ENCODE results near the gene MICAL2. TPM values are rescaled to one million over a fixed set of nuclear protein-coding genes. Genes with fewer than 3 reads are reported as not detected.

MICAL2 gene
- total and polyA plus RNA-seq, 2 donors (not counting 3 experiments of a cell fraction or from before 2014, with no cell fraction given): 67.6 to 200 TPM

GRCh38 chr11:12098601-12099000 lies 11.8 kb upstream of the MICAL2 start:
- dilution Hi-C loops (cut with MboI; ENCODE audit: extremely low pct_ligation_motif_present, low sequenced_read_pairs) (no loop called here), intact Hi-C loops (cut with micrococcal nuclease) (no loop called here)
- ChIA-PET CTCF (interaction anchor here (0.7 to 1.6 kb wide), 8 partner anchors 9 to 137 kb away, joined by 3 to 9 read pairs (median 4); partner anchors contain the start of gene MICAL2), POLR2A (no interaction called here)
- Histone ChIP-seq H3K9me1 (replicated peaks; ENCODE audit: control insufficient read depth, extremely low read depth, insufficient read depth, low read length) (no peaks in the 10 kb centered on the region), H2AFZ (ENCODE audit: low read depth, low read length) (no peak overlapping the region), H3K9me3 (replicated peaks; ENCODE audit: control insufficient read depth, insufficient read depth, low read length) (no peaks in the 10 kb centered on the region), H4K20me1 (replicated peaks; ENCODE audit: control insufficient read depth, extremely low read depth, insufficient read depth, low read length) (no peaks in the 10 kb centered on the region), H3K4me1 (ENCODE audit: control insufficient read depth, extremely low read depth, insufficient read depth, low read length) (peaks cover 14% of the 10 kb centered on the region), H3K36me3 (ENCODE audit: control insufficient read depth in 2 of 2, extremely low read depth in 1 of 2, insufficient read depth in 2 of 2, low read length in 2 of 2) (no peaks in the 10 kb centered on the region), H3K9ac (replicated peaks; ENCODE audit: extremely low read depth, insufficient read depth, low read length) (no peak overlapping the region), H3K27me3 (ENCODE audit: control insufficient read depth in 2 of 2, insufficient read depth in 2 of 2, low read length in 2 of 2) (no peaks in the 10 kb centered on the region), H3K4me3 (replicated peaks in 1 of 3; ENCODE audit: insufficient read depth in 1 of 3, low read depth in 1 of 3, low read length in 3 of 3) (no peak overlapping the region), H3K4me2 (ENCODE audit: insufficient read depth, low read length) (no peak overlapping the region), H3K79me2 (ENCODE audit: control insufficient read depth, insufficient read depth, low read length) (no peaks in the 10 kb centered on the region), H3K27ac (ENCODE audit: insufficient read depth, low read depth, low read length) (no peak overlapping the region)
- DNase-seq (ENCODE audit: low read depth, low spot score): no peak
- no peak for FAIRE-seq
- no peak for TF ChIP-seq EZH2 (IDR thresholded peaks at IDR 0.05; ENCODE audit: borderline replicate concordance, low read depth, low read length, severe bottlenecking)
- no peak for TF ChIP-seq GATA2 (IDR thresholded peaks at IDR 0.05; ENCODE audit: insufficient read depth, insufficient read length, low read depth, low read length)
- no peak for TF ChIP-seq POLR2AphosphoS5 (IDR thresholded peaks at IDR 0.05; ENCODE audit: insufficient read depth, low read depth, low read length)
- TF ChIP-seq MYC (IDR thresholded peaks at IDR 0.05; ENCODE audit: low read depth, low read length): no peak
- TF ChIP-seq POLR2A (IDR thresholded peaks at IDR 0.05; ENCODE audit: low read depth, low read length): no peak
- no peak for TF ChIP-seq CTCF (IDR thresholded peaks at IDR 0.05; ENCODE audit: extremely low read depth in 1 of 2, insufficient read depth in 1 of 2, low read depth in 1 of 2, low read length in 2 of 2)
- no peak for TF ChIP-seq MAX (IDR thresholded peaks at IDR 0.05; ENCODE audit: insufficient read depth, insufficient read length)
- no peak for TF ChIP-seq JUN (IDR thresholded peaks at IDR 0.05; ENCODE audit: borderline replicate concordance, insufficient read depth, insufficient read length, low read depth)
- TF ChIP-seq FOS (IDR thresholded peaks at IDR 0.05; ENCODE audit: borderline replicate concordance, insufficient read depth, low read length): no peak
- no TSS peak for BruUV-seq (replicated peaks)

Measured in endothelial cell of umbilical vein (primary cell).